HEK293 (cell line): ENCODE measurements around the gene SSTR5.

Experiments used
- CTCF ChIA-PET: fragments of 350-600 bp; formaldehyde crosslinking; extraction: SDS; loops from one replicate; lab custom pipeline; 2021; ENCODE audit warnings: antibody characterized with exemption; lab: Yijun Ruan, JAX
- POLR2A ChIA-PET: fragments of 300-600 bp; formaldehyde crosslinking; extraction: SDS; loops from one replicate; lab custom pipeline; 2020; ENCODE audit warnings: antibody characterized with exemption, inconsistent platforms; lab: Yijun Ruan, JAX
- H3K27ac ChIP-seq: fragments of 200-500 bp; sonication (Bioruptor generic); 2 replicates; pipeline ENCODE4 v1.5.1; 2014; ENCODE audit warnings: low read depth, low read length, control low read depth, inconsistent platforms; ENCODE audit errors: extremely low read depth
- H3K36me3 ChIP-seq, 2 experiments: fragments of 200-500 bp in 1 of 2; sonication (Bioruptor generic) in 1 of 2; 1 replicate in 1 of 2; 2 replicates in 1 of 2; pipeline ENCODE4 v1.5.1; 2014 to 2017; ENCODE audit warnings: inconsistent platforms in 2 of 2, low read length in 2 of 2; ENCODE audit not compliant: control insufficient read depth in 2 of 2, insufficient read depth in 1 of 2
- H3K4me1 ChIP-seq: fragments of 200-500 bp; sonication (Bioruptor generic); 2 replicates; pipeline ENCODE4 v1.5.1; 2014; ENCODE audit warnings: mild to moderate bottlenecking, low read length, inconsistent platforms; ENCODE audit not compliant: control insufficient read depth, insufficient read depth
- H3K4me3 ChIP-seq: 2 replicates; pipeline ENCODE4 v1.5.1; 2011; ENCODE audit warnings: low read depth, mild to moderate bottlenecking, control low read depth, low read length, moderate library complexity
- H3K9me3 ChIP-seq: fragments of 200-500 bp; sonication (Bioruptor generic); 2 replicates; pipeline ENCODE4 v1.5.1; 2014; ENCODE audit warnings: low read depth, low read length, inconsistent platforms; ENCODE audit not compliant: control insufficient read depth, insufficient read depth
- BCL11A ChIP-seq: fragments of 450-650 bp; formaldehyde crosslinking; IDR thresholded peaks from 2 replicates; pipeline ENCODE4 v1.5.1; 2016; ENCODE audit warnings: low read depth, missing biosample characterization, missing genetic modification characterization
- TCF7L2 ChIP-seq: IDR thresholded peaks from 2 replicates; pipeline ENCODE4 v1.6.1; 2011; ENCODE audit warnings: low read depth, mild to moderate bottlenecking, inconsistent platforms, low read length, moderate library complexity, borderline replicate concordance
- ZEB2 ChIP-seq: fragments of 450-650 bp; formaldehyde crosslinking; IDR thresholded peaks from 2 replicates; pipeline ENCODE4 v1.5.1; 2016; ENCODE audit warnings: missing biosample characterization, missing genetic modification characterization
- ZNF112 ChIP-seq: fragments of 450-650 bp; formaldehyde crosslinking; IDR thresholded peaks from 2 replicates; pipeline ENCODE4 v1.5.0; 2017; ENCODE audit warnings: missing biosample characterization, missing genetic modification characterization
- ZNF132 ChIP-seq: fragments of 450-650 bp; formaldehyde crosslinking; IDR thresholded peaks from 2 replicates; pipeline ENCODE4 v1.5.1; 2017; ENCODE audit warnings: missing biosample characterization, missing genetic modification characterization, borderline replicate concordance
- ZNF133 ChIP-seq: fragments of 450-650 bp; formaldehyde crosslinking; IDR thresholded peaks from 2 replicates; pipeline ENCODE4 v1.5.1; 2016; ENCODE audit warnings: missing biosample characterization, missing genetic modification characterization
- ZNF175 ChIP-seq: fragments of 450-650 bp; formaldehyde crosslinking; IDR thresholded peaks from 2 replicates; pipeline ENCODE4 v1.5.1; 2016; ENCODE audit warnings: missing biosample characterization, missing genetic modification characterization
- ZNF214 ChIP-seq: fragments of 450-650 bp; formaldehyde crosslinking; IDR thresholded peaks from 2 replicates; pipeline ENCODE4 v1.5.1; 2017; ENCODE audit warnings: missing biosample characterization, mild to moderate bottlenecking, missing genetic modification characterization, borderline replicate concordance
- ZNF391 ChIP-seq: fragments of 450-650 bp; formaldehyde crosslinking; IDR thresholded peaks from 2 replicates; pipeline ENCODE4 v1.5.1; 2016; ENCODE audit warnings: low read depth, missing biosample characterization, missing genetic modification characterization, borderline replicate concordance
- ZNF571 ChIP-seq: fragments of 450-650 bp; formaldehyde crosslinking; IDR thresholded peaks from 2 replicates; pipeline ENCODE4 v1.5.0; 2017; ENCODE audit warnings: missing biosample characterization, missing genetic modification characterization
- ZNF629 ChIP-seq: fragments of 450-650 bp; formaldehyde crosslinking; IDR thresholded peaks from 2 replicates; pipeline ENCODE4 v1.5.1; 2017; ENCODE audit warnings: missing biosample characterization, missing genetic modification characterization
- TF ChIP-seq, protein P1 (sequence below): fragments of 450-650 bp; formaldehyde crosslinking; optimal IDR thresholded peaks from 2 replicates; pipeline ENCODE3; 2016; ENCODE audit warnings: missing biosample characterization, mild to moderate bottlenecking, missing genetic modification characterization
- TF ChIP-seq, protein P2 (sequence below): fragments of 450-650 bp; formaldehyde crosslinking; IDR thresholded peaks from 2 replicates; pipeline ENCODE4 v1.5.1; 2017; ENCODE audit warnings: missing biosample characterization, missing genetic modification characterization
- TF ChIP-seq, protein P3 (sequence below): fragments of 450-650 bp; formaldehyde crosslinking; IDR thresholded peaks from 2 replicates; pipeline ENCODE4 v1.5.1; 2016; ENCODE audit warnings: missing biosample characterization, missing genetic modification characterization, borderline replicate concordance
- TF ChIP-seq, protein P4 (sequence below): fragments of 450-650 bp; formaldehyde crosslinking; IDR thresholded peaks from 2 replicates; pipeline ENCODE4 v1.5.1; 2016; ENCODE audit warnings: missing biosample characterization, missing genetic modification characterization
- TF ChIP-seq, protein P5 (sequence below): fragments of 450-650 bp; formaldehyde crosslinking; IDR thresholded peaks from 2 replicates; pipeline ENCODE4 v1.5.1; 2016; ENCODE audit warnings: missing biosample characterization, missing genetic modification characterization

The SSTR5 gene

DNA sequence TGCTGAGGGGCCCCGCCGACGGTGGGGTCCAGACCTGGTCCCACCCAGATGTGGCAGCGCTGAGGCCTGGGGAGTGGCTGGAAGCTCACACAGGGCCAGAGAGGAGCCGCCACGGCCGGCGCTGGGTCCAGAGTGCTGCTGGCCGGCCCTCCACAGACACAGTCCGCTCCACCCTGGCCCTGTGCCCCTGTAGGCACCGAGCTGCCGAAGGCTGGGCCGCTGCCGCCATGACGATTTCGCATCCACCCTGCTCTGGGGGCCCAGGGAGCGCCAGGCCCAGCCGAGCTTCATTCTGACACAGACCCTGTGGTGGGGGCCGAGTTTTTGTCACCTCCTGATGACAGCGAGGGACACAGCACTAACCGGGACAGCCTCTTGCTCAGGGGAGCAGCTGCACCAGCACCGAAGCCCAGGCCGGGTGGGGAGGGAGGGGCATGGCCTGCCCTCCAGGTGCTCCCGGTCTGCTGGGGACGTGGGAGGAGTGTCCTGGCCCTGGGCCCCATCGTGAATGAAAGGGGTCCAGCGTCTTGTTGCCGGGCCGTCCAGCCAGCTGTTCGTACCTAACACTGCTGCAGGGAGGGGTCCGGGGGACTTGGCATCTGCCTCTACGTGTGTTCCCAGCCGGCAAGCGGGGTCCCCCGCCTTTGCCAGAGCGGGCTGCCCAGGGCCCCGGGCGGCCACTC lies 27.1 kb upstream of the SSTR5 start (continued):
- TF ChIP-seq ZNF133 (tag by site-specific recombination), result no peak
- TF ChIP-seq BCL11A (tag by site-specific recombination), result no peak
- no peak for TF ChIP-seq ZNF214

DNA sequence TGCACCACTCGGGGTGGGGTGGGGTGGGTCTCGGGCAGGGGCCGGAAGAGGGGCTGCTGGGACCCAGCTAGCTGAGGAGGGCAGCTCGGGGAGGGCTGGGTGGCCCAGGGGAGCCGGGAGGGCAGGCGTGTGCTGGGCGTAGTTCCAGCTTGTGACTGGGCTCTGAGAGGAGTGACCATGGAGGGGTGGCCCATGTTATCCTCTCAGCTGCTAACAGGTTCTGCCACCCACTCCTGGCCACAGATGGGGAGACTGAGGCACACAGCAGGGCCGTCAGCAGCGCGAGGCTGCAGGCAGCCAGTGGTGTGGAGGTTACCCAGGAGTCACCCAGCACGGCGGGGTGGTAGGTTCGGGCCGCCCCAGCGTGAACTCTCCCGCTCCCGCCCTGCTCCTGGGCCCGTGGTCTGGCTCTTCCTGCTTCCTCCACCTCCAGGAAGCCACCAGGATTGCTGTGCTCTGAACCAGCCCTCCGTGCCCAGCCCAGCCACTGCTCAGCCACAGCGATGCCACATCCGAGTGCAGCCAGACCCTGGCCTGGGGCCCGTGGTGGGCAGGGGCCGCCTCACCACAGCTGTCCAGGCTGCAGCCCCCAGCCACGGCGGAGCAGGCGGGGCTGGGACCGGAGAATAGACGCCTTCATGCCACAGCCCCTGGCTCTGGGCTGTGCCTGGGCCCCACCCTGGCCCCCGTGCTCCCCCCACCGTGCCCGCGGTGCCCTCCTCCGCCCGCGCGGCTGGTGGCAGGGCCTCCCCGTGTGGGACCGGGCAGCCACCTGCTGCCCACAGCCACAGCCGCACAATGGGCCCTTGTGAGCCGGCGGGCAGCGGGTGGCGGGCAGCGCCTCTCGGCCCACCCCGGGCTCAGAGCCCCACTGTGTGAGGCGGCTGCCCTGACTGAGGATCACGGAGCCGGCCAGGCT lies 26.3 kb upstream of the SSTR5 start:
- no peaks in the 10 kb centered on the region for H3K9me3 ChIP-seq
- H3K4me1 ChIP-seq, result no peaks in the 10 kb centered on the region
- TF ChIP-seq ZNF629, result no peak
- TF ChIP-seq, protein P1, sequence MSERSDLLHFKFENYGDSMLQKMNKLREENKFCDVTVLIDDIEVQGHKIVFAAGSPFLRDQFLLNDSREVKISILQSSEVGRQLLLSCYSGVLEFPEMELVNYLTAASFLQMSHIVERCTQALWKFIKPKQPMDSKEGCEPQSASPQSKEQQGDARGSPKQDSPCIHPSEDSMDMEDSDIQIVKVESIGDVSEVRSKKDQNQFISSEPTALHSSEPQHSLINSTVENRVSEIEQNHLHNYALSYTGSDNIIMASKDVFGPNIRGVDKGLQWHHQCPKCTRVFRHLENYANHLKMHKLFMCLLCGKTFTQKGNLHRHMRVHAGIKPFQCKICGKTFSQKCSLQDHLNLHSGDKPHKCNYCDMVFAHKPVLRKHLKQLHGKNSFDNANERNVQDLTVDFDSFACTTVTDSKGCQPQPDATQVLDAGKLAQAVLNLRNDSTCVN (tag by site-specific recombination), result no peak
- TF ChIP-seq ZNF391 (tag by site-specific recombination), result no peak
- no peaks in the 10 kb centered on the region for H3K36me3 ChIP-seq
- no peak overlapping the region for H3K27ac ChIP-seq
- POLR2A ChIA-PET, result interaction anchor here (0.6 kb wide), 1 partner anchor 10 kb away, joined by 3 read pairs; no protein-coding TSS in a partner anchor
- H3K4me3 ChIP-seq, result no peak overlapping the region
- CTCF ChIA-PET, result interaction anchor here (1.8 kb wide), 1 partner anchor 11 kb away, joined by 7 read pairs; no protein-coding TSS in a partner anchor

DNA sequence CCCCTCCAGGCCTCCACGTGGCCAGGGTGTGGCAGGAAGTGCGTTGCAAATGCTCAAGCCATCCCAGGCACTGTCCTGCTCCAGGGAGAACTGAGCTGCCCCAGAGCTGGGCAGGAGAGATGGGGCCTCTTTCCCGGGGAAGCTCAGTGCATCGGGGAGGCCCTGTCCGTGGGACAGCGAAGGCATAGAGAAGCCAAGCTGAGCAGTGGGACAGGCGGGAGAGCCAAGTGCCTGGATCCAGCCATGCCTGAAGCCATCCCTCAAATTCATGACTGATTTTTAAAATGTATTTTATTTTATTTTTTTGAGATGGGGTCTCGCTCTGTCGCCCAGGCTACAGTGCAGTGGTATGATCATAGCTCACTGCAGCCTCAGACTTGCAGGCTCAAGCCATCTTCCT lies 25.4 kb upstream of the SSTR5 start:
- no peaks in the 10 kb centered on the region for H3K4me1 ChIP-seq
- CTCF ChIA-PET, result interaction anchor here (0.8 kb wide), 1 partner anchor 9 kb away, joined by 3 read pairs; no protein-coding TSS in a partner anchor
- no peaks in the 10 kb centered on the region for H3K9me3 ChIP-seq
- TF ChIP-seq TCF7L2 (no peak), ZNF175 (tag by site-specific recombination) (no peak), ZNF132 (tag by site-specific recombination) (no peak), ZEB2 (tag by site-specific recombination) (no peak), ZNF571 (tag by site-specific recombination) (no peak), ZNF112 (tag by site-specific recombination) (no peak)
- TF ChIP-seq, protein P2, sequence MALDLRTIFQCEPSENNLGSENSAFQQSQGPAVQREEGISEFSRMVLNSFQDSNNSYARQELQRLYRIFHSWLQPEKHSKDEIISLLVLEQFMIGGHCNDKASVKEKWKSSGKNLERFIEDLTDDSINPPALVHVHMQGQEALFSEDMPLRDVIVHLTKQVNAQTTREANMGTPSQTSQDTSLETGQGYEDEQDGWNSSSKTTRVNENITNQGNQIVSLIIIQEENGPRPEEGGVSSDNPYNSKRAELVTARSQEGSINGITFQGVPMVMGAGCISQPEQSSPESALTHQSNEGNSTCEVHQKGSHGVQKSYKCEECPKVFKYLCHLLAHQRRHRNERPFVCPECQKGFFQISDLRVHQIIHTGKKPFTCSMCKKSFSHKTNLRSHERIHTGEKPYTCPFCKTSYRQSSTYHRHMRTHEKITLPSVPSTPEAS, result no peak
- TF ChIP-seq, protein P3, sequence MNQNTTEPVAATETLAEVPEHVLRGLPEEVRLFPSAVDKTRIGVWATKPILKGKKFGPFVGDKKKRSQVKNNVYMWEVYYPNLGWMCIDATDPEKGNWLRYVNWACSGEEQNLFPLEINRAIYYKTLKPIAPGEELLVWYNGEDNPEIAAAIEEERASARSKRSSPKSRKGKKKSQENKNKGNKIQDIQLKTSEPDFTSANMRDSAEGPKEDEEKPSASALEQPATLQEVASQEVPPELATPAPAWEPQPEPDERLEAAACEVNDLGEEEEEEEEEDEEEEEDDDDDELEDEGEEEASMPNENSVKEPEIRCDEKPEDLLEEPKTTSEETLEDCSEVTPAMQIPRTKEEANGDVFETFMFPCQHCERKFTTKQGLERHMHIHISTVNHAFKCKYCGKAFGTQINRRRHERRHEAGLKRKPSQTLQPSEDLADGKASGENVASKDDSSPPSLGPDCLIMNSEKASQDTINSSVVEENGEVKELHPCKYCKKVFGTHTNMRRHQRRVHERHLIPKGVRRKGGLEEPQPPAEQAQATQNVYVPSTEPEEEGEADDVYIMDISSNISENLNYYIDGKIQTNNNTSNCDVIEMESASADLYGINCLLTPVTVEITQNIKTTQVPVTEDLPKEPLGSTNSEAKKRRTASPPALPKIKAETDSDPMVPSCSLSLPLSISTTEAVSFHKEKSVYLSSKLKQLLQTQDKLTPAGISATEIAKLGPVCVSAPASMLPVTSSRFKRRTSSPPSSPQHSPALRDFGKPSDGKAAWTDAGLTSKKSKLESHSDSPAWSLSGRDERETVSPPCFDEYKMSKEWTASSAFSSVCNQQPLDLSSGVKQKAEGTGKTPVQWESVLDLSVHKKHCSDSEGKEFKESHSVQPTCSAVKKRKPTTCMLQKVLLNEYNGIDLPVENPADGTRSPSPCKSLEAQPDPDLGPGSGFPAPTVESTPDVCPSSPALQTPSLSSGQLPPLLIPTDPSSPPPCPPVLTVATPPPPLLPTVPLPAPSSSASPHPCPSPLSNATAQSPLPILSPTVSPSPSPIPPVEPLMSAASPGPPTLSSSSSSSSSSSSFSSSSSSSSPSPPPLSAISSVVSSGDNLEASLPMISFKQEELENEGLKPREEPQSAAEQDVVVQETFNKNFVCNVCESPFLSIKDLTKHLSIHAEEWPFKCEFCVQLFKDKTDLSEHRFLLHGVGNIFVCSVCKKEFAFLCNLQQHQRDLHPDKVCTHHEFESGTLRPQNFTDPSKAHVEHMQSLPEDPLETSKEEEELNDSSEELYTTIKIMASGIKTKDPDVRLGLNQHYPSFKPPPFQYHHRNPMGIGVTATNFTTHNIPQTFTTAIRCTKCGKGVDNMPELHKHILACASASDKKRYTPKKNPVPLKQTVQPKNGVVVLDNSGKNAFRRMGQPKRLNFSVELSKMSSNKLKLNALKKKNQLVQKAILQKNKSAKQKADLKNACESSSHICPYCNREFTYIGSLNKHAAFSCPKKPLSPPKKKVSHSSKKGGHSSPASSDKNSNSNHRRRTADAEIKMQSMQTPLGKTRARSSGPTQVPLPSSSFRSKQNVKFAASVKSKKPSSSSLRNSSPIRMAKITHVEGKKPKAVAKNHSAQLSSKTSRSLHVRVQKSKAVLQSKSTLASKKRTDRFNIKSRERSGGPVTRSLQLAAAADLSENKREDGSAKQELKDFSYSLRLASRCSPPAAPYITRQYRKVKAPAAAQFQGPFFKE, result no peak
- TF ChIP-seq, protein P4, sequence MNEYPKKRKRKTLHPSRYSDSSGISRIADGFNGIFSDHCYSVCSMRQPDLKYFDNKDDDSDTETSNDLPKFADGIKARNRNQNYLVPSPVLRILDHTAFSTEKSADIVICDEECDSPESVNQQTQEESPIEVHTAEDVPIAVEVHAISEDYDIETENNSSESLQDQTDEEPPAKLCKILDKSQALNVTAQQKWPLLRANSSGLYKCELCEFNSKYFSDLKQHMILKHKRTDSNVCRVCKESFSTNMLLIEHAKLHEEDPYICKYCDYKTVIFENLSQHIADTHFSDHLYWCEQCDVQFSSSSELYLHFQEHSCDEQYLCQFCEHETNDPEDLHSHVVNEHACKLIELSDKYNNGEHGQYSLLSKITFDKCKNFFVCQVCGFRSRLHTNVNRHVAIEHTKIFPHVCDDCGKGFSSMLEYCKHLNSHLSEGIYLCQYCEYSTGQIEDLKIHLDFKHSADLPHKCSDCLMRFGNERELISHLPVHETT (tag by site-specific recombination), result no peak
- TF ChIP-seq, protein P5, sequence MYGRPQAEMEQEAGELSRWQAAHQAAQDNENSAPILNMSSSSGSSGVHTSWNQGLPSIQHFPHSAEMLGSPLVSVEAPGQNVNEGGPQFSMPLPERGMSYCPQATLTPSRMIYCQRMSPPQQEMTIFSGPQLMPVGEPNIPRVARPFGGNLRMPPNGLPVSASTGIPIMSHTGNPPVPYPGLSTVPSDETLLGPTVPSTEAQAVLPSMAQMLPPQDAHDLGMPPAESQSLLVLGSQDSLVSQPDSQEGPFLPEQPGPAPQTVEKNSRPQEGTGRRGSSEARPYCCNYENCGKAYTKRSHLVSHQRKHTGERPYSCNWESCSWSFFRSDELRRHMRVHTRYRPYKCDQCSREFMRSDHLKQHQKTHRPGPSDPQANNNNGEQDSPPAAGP (tag by site-specific recombination), result no peak
- no peaks in the 10 kb centered on the region for H3K36me3 ChIP-seq
- POLR2A ChIA-PET, result no interaction called here
- H3K4me3 ChIP-seq, result no peak overlapping the region
- no peak overlapping the region for H3K27ac ChIP-seq
